Esophagus (tissue), 2 donors: ENCODE results near the gene SKA3. TPM values are rescaled to one million over a fixed set of nuclear protein-coding genes. Genes with fewer than 3 reads are reported as not detected.

ENCODE experiments used
- H3K27ac ChIP-seq, 2 donors: one replicate each; pipeline ENCODE4 v1.5.1; 2013; ENCODE audit warnings: low read depth in 2 of 2, mild to moderate bottlenecking in 2 of 2, inconsistent platforms in 1 of 2, low read length in 1 of 2, moderate library complexity in 1 of 2
- H3K27me3 ChIP-seq, 2 donors: one replicate each; pipeline ENCODE4 v1.6.1; 2013; ENCODE audit warnings: low read length in 2 of 2, control low read depth in 1 of 2, mild to moderate bottlenecking in 1 of 2; ENCODE audit not compliant: insufficient read depth in 2 of 2, control insufficient read depth in 1 of 2
- H3K36me3 ChIP-seq, 2 donors: one replicate each; pipeline ENCODE4 v1.6.1; 2013; ENCODE audit warnings: low read length in 1 of 2; ENCODE audit not compliant: control insufficient read depth in 2 of 2, insufficient read depth in 2 of 2
- H3K4me1 ChIP-seq, 2 donors: one replicate each; pipeline ENCODE4 v1.6.1; 2013; ENCODE audit warnings: low read length in 1 of 2; ENCODE audit not compliant: control insufficient read depth in 2 of 2, insufficient read depth in 2 of 2
- H3K4me3 ChIP-seq, 2 donors: one replicate each; pipeline ENCODE4 v1.5.1; 2013; ENCODE audit warnings: low read length in 2 of 2, mild to moderate bottlenecking in 2 of 2, low read depth in 1 of 2, moderate library complexity in 1 of 2
- H3K9me3 ChIP-seq, 2 donors: one replicate each; pipeline ENCODE4 v1.6.1; 2013; ENCODE audit warnings: mild to moderate bottlenecking in 2 of 2, low read depth in 1 of 2, low read length in 1 of 2, moderate library complexity in 1 of 2; ENCODE audit not compliant: control insufficient read depth in 2 of 2, insufficient read depth in 1 of 2
- WGBS, 2 donors: extraction: QIAGEN DNeasy Blood & Tissue Kit; methylation state at CpG; one replicate each; pipeline ENCODE4 v1.1.7; 2013; 5-methylcytosine and 5-hydroxymethylcytosine counted together
- polyA plus RNA-seq, 2 donors: library from polyadenylated mRNA; stranded (reverse); fragments of 200-250 nt; gene quantifications; one replicate each; pipeline ENCODE4 v1.2.3, GENCODE V29; 2013
- donor health status: healthy with polysubstance abuse.
- donor health status: Bipolar disorder and iron deficiency.

Gene SKA3
- polyA plus RNA-seq, 2 donors = 3.4 to 4.1 TPM

- Histone ChIP-seq H3K27ac (no peak overlapping the region), H3K27me3 (no peaks in the 10 kb centered on the region), H3K36me3 (no peaks in the 10 kb centered on the region), H3K4me3 (no peak overlapping the region), H3K4me1 (no peaks in the 10 kb centered on the region), H3K9me3 (no peaks in the 10 kb centered on the region)
- 40 to 63% methylated on average over 4 of the region's 4 CpGs for WGBS, 2 donors
These were observed 70.3 kb downstream of the SKA3 start for GRCh38 chr13:21106089-21106488.

DNA sequence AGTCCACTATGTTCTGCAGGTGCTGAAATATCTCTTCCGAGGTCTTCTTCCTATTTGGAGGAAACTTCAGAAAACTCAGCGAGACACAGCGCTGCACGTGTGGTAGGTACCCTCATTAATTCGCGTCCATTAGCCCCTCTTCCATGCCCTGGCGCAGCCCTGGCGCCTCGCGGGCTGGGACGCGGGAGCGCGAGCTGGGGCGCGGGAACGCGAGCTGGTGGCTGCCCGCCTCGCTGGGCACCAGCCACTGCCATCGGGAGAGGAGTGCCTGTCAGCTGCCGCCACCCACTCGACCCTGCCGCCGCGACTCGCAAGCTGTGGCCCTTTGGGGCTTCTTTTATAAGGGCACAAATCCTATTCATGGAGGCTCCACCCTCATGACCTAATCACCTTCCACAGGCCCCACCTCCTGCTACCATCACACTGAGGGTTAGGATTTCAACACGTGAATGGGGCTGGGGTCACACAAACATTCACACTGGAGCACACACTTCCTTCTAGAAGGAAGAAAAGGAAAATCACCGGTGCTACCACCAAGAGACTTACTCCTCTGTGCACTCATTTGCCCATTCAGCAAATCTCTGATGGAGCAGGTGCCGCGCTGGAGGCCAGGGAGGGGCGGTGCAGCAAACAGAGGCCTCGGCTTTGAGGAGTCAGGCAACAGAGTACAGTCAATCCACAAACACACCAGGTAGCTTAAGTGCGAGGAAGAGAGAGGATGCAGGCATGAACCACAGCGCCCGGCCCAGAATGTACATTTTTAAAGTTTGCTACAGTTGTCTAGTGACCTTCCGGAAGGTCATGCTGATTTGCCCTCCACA is 71.9 kb downstream of the SKA3 start:
- Histone ChIP-seq H3K4me3 (no peak overlapping the region), H3K36me3 (no peaks in the 10 kb centered on the region), H3K27ac (no peak overlapping the region), H3K9me3 (no peaks in the 10 kb centered on the region), H3K4me1 (no peaks in the 10 kb centered on the region), H3K27me3 (no peaks in the 10 kb centered on the region)
- WGBS, 2 donors = 94 to 96% methylated on average over 37 of the region's 37 CpGs

Other genes starting within 250 kb of the SKA3 start
- 1 to 10 TPM; 5.1 to 5.2 TPM for gene LATS2, start 115.0 kb downstream of the SKA3 start, polyA plus RNA-seq
- gene SAP18, start 36.4 kb downstream of the SKA3 start, polyA plus RNA-seq = 100 to 1,000 TPM in 1 of 2 donors, 10 to 100 TPM in 1; 54.8 to 117 TPM
- 10 to 100 TPM; 22.7 to 25.0 TPM for gene MRPL57, start 106 bp upstream of the SKA3 start, polyA plus RNA-seq